B cell (primary cell): ENCODE results near the gene SLC25A24. TPM values are rescaled to one million over a fixed set of nuclear protein-coding genes. Genes with fewer than 3 reads are reported as not detected.
"Not testable (repeated sequence)": the region's sequence is repeated elsewhere in the genome, so short reads cannot be mapped to it uniquely, and the experiment has no call there.

Experiments used
- ATAC-seq: fragments of 200-7000 bp; cut with Tn5 transposase; one replicate; pipeline ENCODE4 v1.10.0; 2021; ENCODE audit warnings: low read depth, mild to moderate bottlenecking, moderate number of reproducible peaks, moderate library complexity
- CTCF ChIA-PET: fragments of 350-600 bp; sonication (Branson Sonifier 250); formaldehyde crosslinking; loops from one replicate; lab custom pipeline; 2021; ENCODE audit warnings: antibody characterized with exemption, inconsistent platforms; lab: Charles Lee
- POLR2A ChIA-PET: fragments of 350-600 bp; sonication (Branson Sonifier 250); formaldehyde crosslinking; loops from one replicate; lab custom pipeline; 2021; ENCODE audit warnings: antibody characterized with exemption; lab: Charles Lee
- DNase-seq: peaks from one replicate; pipeline ENCODE4 v3.0.0; 2013
- H2AFZ ChIP-seq: 2 replicates; pipeline ENCODE4 v1.6.1; 2012; ENCODE audit warnings: mild to moderate bottlenecking, low read depth, low read length; ENCODE audit not compliant: insufficient read depth, poor library complexity, severe bottlenecking
- H3K27ac ChIP-seq, 2 donors: 1 replicate in 1 of 2; 2 replicates in 1 of 2; pipeline ENCODE4 v1.5.1; 2012 to 2013; ENCODE audit warnings: low read length in 2 of 2, mild to moderate bottlenecking in 2 of 2, moderate library complexity in 1 of 2
- H3K27me3 ChIP-seq, 4 experiments: fragments of 200-600 bp in 1 of 4; sonication (generic) in 1 of 4; replicated peaks in 1 of 4; 1 replicate in 2 of 4; 2 replicates in 2 of 4; pipeline versions ENCODE4 v1.6.1 to v1.7.0; 2013 to 2016; ENCODE audit warnings: low read length in 3 of 4, mild to moderate bottlenecking in 2 of 4, mixed read lengths in 1 of 4, moderate library complexity in 1 of 4; ENCODE audit not compliant: insufficient read depth in 4 of 4, control insufficient read depth in 3 of 4; ENCODE audit errors: control extremely low read depth in 1 of 4
- H3K36me3 ChIP-seq, 2 experiments: replicated peaks in 1 of 2; 1 replicate in 1 of 2; 2 replicates in 1 of 2; pipeline versions ENCODE4 v1.6.1 to v1.7.1; 2013; ENCODE audit warnings: low read length in 1 of 2; ENCODE audit not compliant: insufficient read depth in 2 of 2, control insufficient read depth in 1 of 2; ENCODE audit errors: control extremely low read depth in 1 of 2, extremely low read depth in 1 of 2
- H3K4me1 ChIP-seq, 2 donors: fragments of 200-600 bp in 1 of 2; sonication (generic) in 1 of 2; 1 replicate in 1 of 2; 2 replicates in 1 of 2; pipeline versions ENCODE4 v1.5.1 to v1.6.1; 2013 to 2017; ENCODE audit warnings: low read length in 2 of 2; ENCODE audit not compliant: control insufficient read depth in 2 of 2, insufficient read depth in 2 of 2
- H3K4me2 ChIP-seq: replicated peaks from 2 replicates; pipeline ENCODE3; 2012; ENCODE audit warnings: mild to moderate bottlenecking, low read depth, low read length; ENCODE audit not compliant: poor library complexity, severe bottlenecking
- H3K4me3 ChIP-seq, 5 experiments: fragments of 200-600 bp in 1 of 5; sonication (generic) in 1 of 5; 1 replicate in 3 of 5; 2 replicates in 2 of 5; pipeline versions ENCODE4 v1.5.1 to v1.7.0; 2011 to 2016; ENCODE audit warnings: low read length in 4 of 5, mild to moderate bottlenecking in 4 of 5, low read depth in 2 of 5, control low read depth in 1 of 5, moderate library complexity in 1 of 5; ENCODE audit not compliant: insufficient read depth in 1 of 5; ENCODE audit errors: control extremely low read depth in 1 of 5, extremely low read depth in 1 of 5
- H3K79me2 ChIP-seq: fragments of 200-600 bp; sonication (generic); one replicate; pipeline ENCODE4 v1.6.0; 2016; ENCODE audit warnings: low read length; ENCODE audit not compliant: control insufficient read depth, insufficient read depth
- H3K9ac ChIP-seq: fragments of 200-600 bp; sonication (generic); 2 replicates; pipeline ENCODE4 v1.6.1; 2017; ENCODE audit warnings: mild to moderate bottlenecking, low read length, moderate library complexity
- H3K9me3 ChIP-seq, 3 donors: one replicate each; pipeline versions ENCODE4 v1.6.1 to v1.7.1; 2013; ENCODE audit warnings: low read length in 2 of 3; ENCODE audit not compliant: control insufficient read depth in 2 of 3, insufficient read depth in 1 of 3; ENCODE audit errors: control extremely low read depth in 1 of 3
- H4K20me1 ChIP-seq: 2 replicates; pipeline ENCODE4 v1.6.0; 2012; ENCODE audit warnings: mild to moderate bottlenecking, low read length; ENCODE audit not compliant: insufficient read depth, control insufficient read depth, poor library complexity, severe bottlenecking
- H3K27ac Mint-ChIP-seq: one replicate; pipeline ENCODE4 v1.8.0; 2021; ENCODE audit warnings: mixed read lengths
- H3K27me3 Mint-ChIP-seq: one replicate; pipeline ENCODE4 v1.8.0; 2021; ENCODE audit warnings: mixed read lengths
- H3K4me1 Mint-ChIP-seq: one replicate; pipeline ENCODE4 v1.8.0; 2021; ENCODE audit warnings: mixed read lengths
- H3K4me3 Mint-ChIP-seq: one replicate; pipeline ENCODE4 v1.8.0; 2021; ENCODE audit warnings: mixed read lengths
- H3K9me3 Mint-ChIP-seq: one replicate; pipeline ENCODE4 v1.8.0; 2022; ENCODE audit warnings: mixed read lengths; ENCODE audit not compliant: insufficient read depth
- EZH2 ChIP-seq: IDR thresholded peaks from 2 replicates; pipeline ENCODE4 v1.6.1; 2012; ENCODE audit warnings: borderline replicate concordance, low read depth, mild to moderate bottlenecking, moderate library complexity, low read length; ENCODE audit not compliant: insufficient read depth, poor library complexity, severe bottlenecking
- WGBS: methylation state at CpG from one replicate; pipeline ENCODE4 v1.1.5; 2013; ENCODE audit warnings: missing lambda C conversion rate; ENCODE audit not compliant: insufficient coverage; 5-methylcytosine and 5-hydroxymethylcytosine counted together
- intact Hi-C: fragments of 100-400 bp; cut with micrococcal nuclease; formaldehyde crosslinking; loops from one replicate; pipeline ENCODE4 v1.10.0; 2022
- polyA plus RNA-seq: library from polyadenylated mRNA; depleted of rRNA; stranded (reverse); fragments of >200 nt; gene quantifications from 2 replicates; pipeline ENCODE4 v1.2.3, GENCODE V29; 2012
- total RNA-seq, 2 donors: library from RNA; stranded (reverse); fragments of 120-200 nt in 1 of 2; gene quantifications; 1 replicate in 1 of 2; 2 replicates in 1 of 2; pipeline versions ENCODE4 v1.2.3 to v1.2.4, GENCODE V29; 2013 to 2022

The SLC25A24 gene
- total and polyA plus RNA-seq, 2 donors (not counting 1 experiment from before 2014, with no cell fraction given) = 6.0 to 25.6 TPM

DNA sequence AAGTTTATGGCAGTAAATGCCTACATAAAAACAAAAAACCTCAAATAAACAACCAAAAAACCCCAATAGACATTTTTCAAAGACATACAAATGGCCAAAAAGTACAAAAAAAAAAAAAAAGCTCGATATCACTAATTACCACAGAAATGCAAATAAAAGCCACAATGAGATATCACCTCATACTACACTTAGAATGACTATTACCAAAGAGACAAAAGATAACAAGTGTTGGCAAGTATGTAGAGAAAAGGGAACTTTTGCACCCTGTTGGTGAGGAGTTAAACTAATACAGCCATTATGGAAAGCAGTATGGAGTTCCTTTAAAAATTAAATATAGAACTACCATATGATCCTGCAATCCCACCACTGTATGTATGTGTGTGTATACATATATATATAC is 21.1 kb downstream of the SLC25A24 start:
- Mint-ChIP-seq H3K27ac (no peak overlapping the region), H3K9me3 (no peaks in the 10 kb centered on the region), H3K4me1 (peaks cover 7% of the 10 kb centered on the region), H3K4me3 (no peak overlapping the region), H3K27me3 (no peaks in the 10 kb centered on the region)
- Histone ChIP-seq H3K4me2 (no peak overlapping the region), H3K9me3 (peaks cover 6 to 19% (median 7%) of the 10 kb centered on the region in 3 donors), H3K27ac (no peak overlapping the region), H3K9ac (no peak overlapping the region), H3K4me1 (no peaks in the 10 kb centered on the region), H3K27me3 (no peaks in the 10 kb centered on the region), H4K20me1 (no peaks in the 10 kb centered on the region), H3K4me3 (no peak overlapping the region), H2AFZ (no peak overlapping the region), H3K79me2 (peaks cover 25% of the 10 kb centered on the region), H3K36me3 (peaks cover 24 to 44% of the 10 kb centered on the region in 2 experiments)
- intact Hi-C loops = no loop called here
- ATAC-seq (no peak), DNase-seq (no peak)
- no CpG with 5 or more reads among the region's 1 CpG for WGBS
- CTCF ChIA-PET = no interaction called here
- no peak for TF ChIP-seq EZH2
- POLR2A ChIA-PET = no interaction called here

DNA sequence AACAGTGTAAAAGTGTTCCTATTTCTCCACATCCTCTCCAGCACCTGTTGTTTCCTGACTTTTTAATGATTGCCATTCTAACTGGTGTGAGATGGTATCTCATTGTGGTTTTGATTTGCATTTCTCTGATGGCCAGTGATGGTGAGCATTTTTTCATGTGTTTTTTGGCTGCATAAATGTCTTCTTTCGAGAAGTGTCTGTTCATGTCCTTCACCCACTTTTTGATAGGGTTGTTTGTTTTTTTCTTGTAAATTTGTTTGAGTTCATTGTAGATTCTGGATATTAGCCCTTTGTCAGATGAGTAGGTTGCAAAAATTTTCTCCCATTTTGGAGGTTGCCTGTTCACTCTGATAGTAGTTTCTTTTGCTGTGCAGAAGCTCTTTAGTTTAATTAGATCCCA is 37.7 kb downstream of the SLC25A24 start:
- H3K4me1 Mint-ChIP-seq = not testable (repeated sequence)

DNA sequence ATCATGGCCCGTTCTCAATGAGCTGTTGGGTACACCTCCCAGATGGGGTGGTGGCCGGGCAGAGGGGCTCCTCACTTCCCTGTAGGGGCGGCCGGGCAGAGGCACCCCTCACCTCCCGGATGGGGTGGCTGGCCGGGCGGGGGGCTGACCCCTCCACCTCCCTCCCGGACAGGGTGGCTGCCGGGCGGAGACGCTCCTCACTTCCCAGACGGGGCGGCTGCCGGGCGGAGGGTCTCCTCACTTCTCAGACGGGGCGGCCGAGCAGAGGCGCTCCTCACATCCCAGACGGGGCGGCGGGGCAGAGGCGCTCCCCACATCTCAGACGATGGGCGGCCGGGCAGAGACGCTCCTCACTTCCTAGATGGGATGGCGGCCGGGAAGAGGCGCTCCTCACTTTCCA is 40.2 kb downstream of the SLC25A24 start:
- H3K27me3 ChIP-seq, H3K4me2 ChIP-seq, H3K9me3 ChIP-seq, H3K9me3 Mint-ChIP-seq, DNase-seq, H3K4me3 ChIP-seq, H3K79me2 ChIP-seq, H3K4me1 ChIP-seq, intact Hi-C loops, CTCF ChIA-PET, POLR2A ChIA-PET, H3K27ac Mint-ChIP-seq, H3K4me1 Mint-ChIP-seq, H4K20me1 ChIP-seq, H2AFZ ChIP-seq, H3K36me3 ChIP-seq, H3K4me3 Mint-ChIP-seq, H3K27ac ChIP-seq, ATAC-seq, H3K9ac ChIP-seq, H3K27me3 Mint-ChIP-seq: not testable (repeated sequence)
- WGBS = no CpG with 5 or more reads among the region's 30 CpGs

More for the DNA sequence above, 37.7 kb downstream of the SLC25A24 start:
- H3K4me3 ChIP-seq, intact Hi-C loops, CTCF ChIA-PET, H3K79me2 ChIP-seq, H2AFZ ChIP-seq, H3K27ac ChIP-seq, H3K36me3 ChIP-seq, H3K27me3 ChIP-seq, DNase-seq, H3K4me2 ChIP-seq, H3K4me1 ChIP-seq, H4K20me1 ChIP-seq, H3K4me3 Mint-ChIP-seq, H3K9ac ChIP-seq, ATAC-seq, H3K27ac Mint-ChIP-seq, H3K27me3 Mint-ChIP-seq, H3K9me3 ChIP-seq, POLR2A ChIA-PET, H3K9me3 Mint-ChIP-seq: not testable (repeated sequence)
- no CpG with 5 or more reads among the region's 1 CpG for WGBS
